Kidney (tissue), 14 donors: Measurements from ENCODE around the gene DLG5. TPM values are rescaled to one million over a fixed set of nuclear protein-coding genes. Genes with fewer than 3 reads are reported as not detected.

Source experiments
- DNase-seq, 5 donors: peaks; one replicate each; pipeline ENCODE4 v3.0.0-alpha.2; 2013 to 2020
- FAIRE-seq: peaks from 2 replicates; lab custom pipeline; 2012; peaks lifted over from hg19 to GRCh38; lab: Jason Lieb, UNC
- H3K27ac ChIP-seq, 2 donors: one replicate each; pipeline ENCODE4 v1.7.0; 2013; ENCODE audit warnings: low read depth in 2 of 2, low read length in 2 of 2, inconsistent platforms in 1 of 2
- H3K27me3 ChIP-seq: one replicate; pipeline ENCODE4 v1.7.1; 2013; ENCODE audit warnings: low read length, inconsistent platforms; ENCODE audit not compliant: control insufficient read depth, insufficient read depth
- H3K36me3 ChIP-seq, 3 donors: one replicate each; pipeline versions ENCODE4 v1.7.0 to v1.7.1; 2013; ENCODE audit warnings: low read length in 3 of 3, control low read depth in 1 of 3, inconsistent platforms in 1 of 3; ENCODE audit not compliant: insufficient read depth in 3 of 3, control insufficient read depth in 2 of 3
- H3K4me1 ChIP-seq, 3 donors: one replicate each; pipeline versions ENCODE4 v1.7.0 to v1.7.1; 2013; ENCODE audit warnings: low read length in 3 of 3, inconsistent platforms in 1 of 3, low read depth in 1 of 3; ENCODE audit not compliant: control insufficient read depth in 2 of 3, insufficient read depth in 2 of 3
- H3K4me3 ChIP-seq, 3 donors: one replicate each; pipeline versions ENCODE4 v1.7.0 to v1.8.1; 2013; ENCODE audit warnings: low read length in 3 of 3, control low read depth in 1 of 3, inconsistent platforms in 1 of 3
- H3K9ac ChIP-seq, 3 donors: one replicate each; pipeline versions ENCODE4 v1.7.0 to v1.7.1; 2013; ENCODE audit warnings: low read length in 3 of 3, control low read depth in 1 of 3, inconsistent platforms in 1 of 3
- H3K9me3 ChIP-seq, 3 donors: one replicate each; pipeline versions ENCODE4 v1.7.0 to v1.7.1; 2013; ENCODE audit warnings: low read length in 3 of 3, control low read depth in 1 of 3, inconsistent platforms in 1 of 3; ENCODE audit not compliant: control insufficient read depth in 2 of 3, insufficient read depth in 1 of 3
- intact Hi-C: fragments of 100-400 bp; cut with DNase I; formaldehyde crosslinking; loops from one replicate; pipeline ENCODE4 v1.11.1; 2022
- polyA plus RNA-seq: library from polyadenylated mRNA; stranded (reverse); fragments of 350-450 nt; fragmentation: Illumina TruSeq; extraction: RNeasy Lipid Tissue Mini Kit (QIAGEN cat#74804); gene quantifications from one replicate; pipeline ENCODE4 v1.2.3, GENCODE V29; 2014; ENCODE audit warnings: low read depth, low replicate concordance; ENCODE audit not compliant: insufficient read depth
- total RNA-seq: library from RNA; stranded (reverse); fragmentation: NEBNext Ultra II Directional; extraction: Animal tissue kit (Norgen Biotek cat#: 25700); gene quantifications from one replicate; pipeline ENCODE4 v1.2.1, GENCODE V29; 2021
- TF ChIP-seq, protein P1 (sequence below): IDR thresholded peaks from 3 replicates; pipeline ENCODE4 v1.5.1; 2012; ENCODE audit warnings: mild to moderate bottlenecking, moderate library complexity, borderline replicate concordance; ENCODE audit not compliant: insufficient read depth; ENCODE audit errors: extremely low read depth
- donor health status: control.
- donor health status: control.
- donor health status: control.
- donor health status: control.
- donor health status: control.
- donor health status: DM: yes; HTN: yes; CAD: no.
- donor health status: Normal renal cell carcinoma (clear cell type).

DLG5 gene
- total and polyA plus RNA-seq, 2 donors from 2014 or later: 5.4 to 30.0 TPM

DNA sequence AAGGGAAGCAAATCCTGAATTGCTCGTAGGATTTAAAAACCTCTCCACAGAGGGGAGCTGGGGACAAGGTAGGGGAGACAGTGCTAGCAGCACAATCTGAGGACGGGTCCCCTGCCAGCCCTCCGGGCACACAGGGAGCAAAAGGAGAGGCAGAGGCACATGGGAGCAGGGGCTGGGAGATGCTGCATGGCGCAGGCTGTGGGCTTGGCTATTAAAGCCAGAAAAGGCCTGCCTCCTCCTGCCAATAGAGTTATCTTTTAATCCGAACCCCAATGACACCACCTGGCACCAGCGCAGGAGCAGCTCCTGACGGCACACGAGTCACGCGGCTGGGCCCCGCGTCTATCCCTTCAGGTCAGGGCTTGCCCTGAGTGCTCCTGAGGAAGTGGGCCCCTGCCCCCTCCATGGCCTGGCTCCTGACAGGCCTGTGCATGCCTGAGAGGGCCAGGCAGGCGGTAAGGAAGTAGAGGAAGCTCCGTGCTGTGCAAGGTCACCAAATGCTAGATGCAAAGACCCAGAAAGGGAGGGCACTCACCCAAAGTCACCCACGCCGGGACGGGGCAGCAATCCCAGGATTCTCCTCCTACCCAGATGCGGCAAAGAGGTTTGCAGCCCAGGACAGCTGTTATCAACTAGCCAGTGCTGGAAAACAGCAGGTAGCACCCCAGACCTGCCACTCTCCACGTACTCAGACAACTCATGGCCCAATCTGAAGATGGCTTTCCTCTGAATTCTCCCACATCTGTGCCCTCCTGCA, 28.1 kb downstream of the DLG5 start:
- intact Hi-C loops: no loop called here
- no peak for FAIRE-seq
- H3K27me3 ChIP-seq: no peaks in the 10 kb centered on the region
- H3K9ac ChIP-seq: peak overlapping the region in 1 of 3 donors; percentile 52
- no peak overlapping the region for H3K4me3 ChIP-seq
- no peaks in the 10 kb centered on the region for H3K36me3 ChIP-seq
- H3K4me1 ChIP-seq: peaks cover 0 to 30% (median 18%) of the 10 kb centered on the region in 3 donors
- H3K27ac ChIP-seq: peak overlapping the region; percentile 61 to 65
- TF ChIP-seq, protein P1, sequence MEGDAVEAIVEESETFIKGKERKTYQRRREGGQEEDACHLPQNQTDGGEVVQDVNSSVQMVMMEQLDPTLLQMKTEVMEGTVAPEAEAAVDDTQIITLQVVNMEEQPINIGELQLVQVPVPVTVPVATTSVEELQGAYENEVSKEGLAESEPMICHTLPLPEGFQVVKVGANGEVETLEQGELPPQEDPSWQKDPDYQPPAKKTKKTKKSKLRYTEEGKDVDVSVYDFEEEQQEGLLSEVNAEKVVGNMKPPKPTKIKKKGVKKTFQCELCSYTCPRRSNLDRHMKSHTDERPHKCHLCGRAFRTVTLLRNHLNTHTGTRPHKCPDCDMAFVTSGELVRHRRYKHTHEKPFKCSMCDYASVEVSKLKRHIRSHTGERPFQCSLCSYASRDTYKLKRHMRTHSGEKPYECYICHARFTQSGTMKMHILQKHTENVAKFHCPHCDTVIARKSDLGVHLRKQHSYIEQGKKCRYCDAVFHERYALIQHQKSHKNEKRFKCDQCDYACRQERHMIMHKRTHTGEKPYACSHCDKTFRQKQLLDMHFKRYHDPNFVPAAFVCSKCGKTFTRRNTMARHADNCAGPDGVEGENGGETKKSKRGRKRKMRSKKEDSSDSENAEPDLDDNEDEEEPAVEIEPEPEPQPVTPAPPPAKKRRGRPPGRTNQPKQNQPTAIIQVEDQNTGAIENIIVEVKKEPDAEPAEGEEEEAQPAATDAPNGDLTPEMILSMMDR: no peak
- no peaks in the 10 kb centered on the region for H3K9me3 ChIP-seq
- DNase-seq: peak in 2 of 5 donors; percentile 13 to 82

DNA sequence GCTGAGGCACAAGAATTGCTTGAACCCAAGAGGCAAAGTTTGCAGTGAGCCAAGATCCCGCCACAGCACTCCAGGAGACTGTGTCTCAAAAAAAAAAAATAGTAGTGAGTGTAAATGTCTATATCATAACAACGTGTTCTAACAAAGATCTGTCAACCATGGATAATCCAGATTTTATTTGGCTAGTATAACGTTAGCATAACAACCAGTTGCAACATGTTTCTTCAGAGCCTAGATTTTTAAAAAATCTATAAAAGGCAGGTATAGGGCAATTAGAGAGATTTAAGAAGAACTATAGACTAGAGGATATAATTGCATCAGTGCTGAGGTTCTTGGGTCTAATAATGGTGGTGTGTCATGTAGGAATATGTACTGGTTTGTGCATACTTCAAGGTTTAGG, 30.5 kb downstream of the DLG5 start:
- Histone ChIP-seq H3K27ac (no peak overlapping the region), H3K36me3 (no peaks in the 10 kb centered on the region), H3K27me3 (no peaks in the 10 kb centered on the region), H3K4me3 (no peak overlapping the region), H3K9me3 (no peaks in the 10 kb centered on the region), H3K9ac (no peak overlapping the region), H3K4me1 (peaks cover 0 to 44% (median 24%) of the 10 kb centered on the region in 3 donors)
- TF ChIP-seq, protein P1: no peak
- intact Hi-C loops: no loop called here
- FAIRE-seq: no peak
- no peak for DNase-seq

- intact Hi-C loops: no loop called here
- Histone ChIP-seq H3K27ac (no peak overlapping the region), H3K9ac (no peak overlapping the region), H3K4me1 (peaks cover 3 to 42% (median 30%) of the 10 kb centered on the region in 3 donors), H3K4me3 (no peak overlapping the region), H3K36me3 (no peaks in the 10 kb centered on the region), H3K27me3 (no peaks in the 10 kb centered on the region), H3K9me3 (no peaks in the 10 kb centered on the region)
- no peak for FAIRE-seq
- TF ChIP-seq, protein P1: no peak
- DNase-seq: peak in 1 of 5 donors; percentile 33
Observed at GRCh38 chr10:77894058-77894457, 32.5 kb downstream of the DLG5 start.
